HuH-7 (cell line): ENCODE results near the gene IL18BP.
A peak's percentile ranks its signal among the peaks of the same experiment; 100 is the strongest.

Source experiments
- DNase-seq: peaks from one replicate; pipeline ENCODE4 v3.0.0; 2011; ENCODE audit warnings: low spot score

Gene IL18BP

GRCh38 chr11:72012897-72013721 is 14.4 kb downstream of the IL18BP start:
- no peak for DNase-seq

GRCh38 chr11:72013765-72014711 is 15.3 kb downstream of the IL18BP start:
- DNase-seq = no peak

- DNase-seq = no peak
These were observed 16.1 kb downstream of the IL18BP start for GRCh38 chr11:72014761-72015320.

GRCh38 chr11:72015511-72016061 is 16.9 kb downstream of the IL18BP start:
- DNase-seq = peak; percentile 40

- DNase-seq = no peak
These were observed 19.5 kb downstream of the IL18BP start for GRCh38 chr11:72018171-72018570.

GRCh38 chr11:72023335-72023734 is 24.6 kb downstream of the IL18BP start:
- DNase-seq = no peak

- no peak for DNase-seq
These were observed 25.5 kb downstream of the IL18BP start for GRCh38 chr11:72024069-72024754.

GRCh38 chr11:72026090-72026489 is 27.4 kb downstream of the IL18BP start:
- DNase-seq = no peak

- DNase-seq = no peak
These were observed 31.9 kb downstream of the IL18BP start for GRCh38 chr11:72030472-72031045.

- DNase-seq = no peak
These were observed 38.0 kb downstream of the IL18BP start for GRCh38 chr11:72036687-72037086.

- DNase-seq = no peak
These were observed 39.0 kb downstream of the IL18BP start for GRCh38 chr11:72037554-72038311.

GRCh38 chr11:72038491-72038890 is 39.8 kb downstream of the IL18BP start:
- no peak for DNase-seq

GRCh38 chr11:72039031-72039855 is 40.5 kb downstream of the IL18BP start:
- no peak for DNase-seq

- no peak for DNase-seq
These were observed 41.2 kb downstream of the IL18BP start for GRCh38 chr11:72039856-72040401.

GRCh38 chr11:72040491-72041363 is 42.0 kb downstream of the IL18BP start:
- no peak for DNase-seq

- DNase-seq = no peak
These were observed 42.8 kb downstream of the IL18BP start for GRCh38 chr11:72041364-72042063.

GRCh38 chr11:72042064-72042745 is 43.5 kb downstream of the IL18BP start:
- no peak for DNase-seq
